Thyroid gland (tissue), 4 donors: ENCODE results near the gene AMZ2. TPM values are rescaled to one million over a fixed set of nuclear protein-coding genes. Genes with fewer than 3 reads are reported as not detected.

Experiments
- DNase-seq, 2 donors: peaks; one replicate each; pipeline ENCODE4 v3.0.0-alpha.2; 2019
- H3K27ac ChIP-seq, 3 donors: fragments of 200-600 bp; sonication (generic); 1 replicate in 2 of 3; 2 replicates in 1 of 3; pipeline ENCODE4 v1.5.1; 2016 to 2019; ENCODE audit warnings: mild to moderate bottlenecking in 1 of 3, moderate library complexity in 1 of 3
- H3K27me3 ChIP-seq: fragments of 200-600 bp; sonication (generic); one replicate; pipeline ENCODE4 v1.5.1; 2019
- H3K36me3 ChIP-seq, 2 donors: fragments of 200-600 bp; sonication (generic); one replicate each; pipeline ENCODE4 v1.5.1; 2016 to 2019
- H3K4me1 ChIP-seq, 2 donors: fragments of 200-600 bp; sonication (generic); one replicate each; pipeline ENCODE4 v1.5.1; 2017 to 2019
- H3K4me3 ChIP-seq, 3 donors: fragments of 200-600 bp; sonication (generic); replicated peaks in 1 of 3; 1 replicate in 2 of 3; 2 replicates in 1 of 3; pipeline ENCODE4 v1.5.1; 2016; ENCODE audit warnings: mild to moderate bottlenecking in 1 of 3
- H3K9me3 ChIP-seq: fragments of 200-600 bp; sonication (generic); one replicate; pipeline ENCODE4 v1.5.1; 2017
- CTCF ChIP-seq, 6 experiments: fragments of 200-600 bp in 3 of 6; fragments of 450-650 bp in 3 of 6; sonication (generic) in 3 of 6; IDR thresholded peaks; one replicate each; pipeline ENCODE4 v1.5.1; 2016 to 2019; ENCODE audit warnings: antibody characterized with exemption in 6 of 6, mild to moderate bottlenecking in 2 of 6, inconsistent platforms in 1 of 6, moderate library complexity in 1 of 6
- POLR2A ChIP-seq, 2 donors: fragments of 450-650 bp; IDR thresholded peaks; one replicate each; pipeline ENCODE4 v1.6.1; 2017; ENCODE audit warnings: antibody characterized with exemption in 2 of 2, mild to moderate bottlenecking in 2 of 2, moderate library complexity in 1 of 2
- WGBS, 2 donors: methylation state at CpG; one replicate each; pipeline ENCODE4 v1.1.5; 2017; 5-methylcytosine and 5-hydroxymethylcytosine counted together
- intact Hi-C: fragments of 100-400 bp; cut with DNase I; formaldehyde crosslinking; loops from one replicate; pipeline ENCODE4 v1.15.1; 2023
- total RNA-seq, 4 donors: library from RNA; depleted of rRNA; stranded (reverse); fragments of >200 nt; gene quantifications; one replicate each; pipeline ENCODE4 v1.2.3, GENCODE V29; 2016

The AMZ2 gene
- total RNA-seq, 4 donors from 2014 or later, result 25.0 to 72.1 (median 63.1) TPM

GRCh38 chr17:68296217-68297191 lies 48.7 kb downstream of the AMZ2 start:
- peak; percentile 6 to 21 for DNase-seq
- no peaks in the 10 kb centered on the region for H3K9me3 ChIP-seq
- TF ChIP-seq POLR2A (IDR thresholded peaks at IDR 0.05), result no peak
- TF ChIP-seq CTCF (IDR thresholded peaks at IDR 0.05), result no peak
- intact Hi-C loops, result no loop called here
- H3K27me3 ChIP-seq, result no peaks in the 10 kb centered on the region
- H3K27ac ChIP-seq, result no peak overlapping the region
- no peak overlapping the region for H3K4me3 ChIP-seq
- no peaks in the 10 kb centered on the region for H3K36me3 ChIP-seq
- H3K4me1 ChIP-seq, result peaks cover 0 to 8% of the 10 kb centered on the region in 2 donors
- WGBS, 2 donors, result 88 to 91% methylated on average over 18 of the region's 18 CpGs

- intact Hi-C loops, result no loop called here
- TF ChIP-seq CTCF (IDR thresholded peaks at IDR 0.05) (no peak), POLR2A (IDR thresholded peaks at IDR 0.05) (no peak)
- H3K27ac ChIP-seq, result no peak overlapping the region
- DNase-seq, result no peak
- H3K27me3 ChIP-seq, result no peaks in the 10 kb centered on the region
- H3K36me3 ChIP-seq, result no peaks in the 10 kb centered on the region
- H3K4me3 ChIP-seq, result no peak overlapping the region
- H3K9me3 ChIP-seq, result no peaks in the 10 kb centered on the region
- 81 to 82% methylated on average over 4 of the region's 4 CpGs for WGBS, 2 donors
- peaks cover 3 to 10% of the 10 kb centered on the region in 2 donors for H3K4me1 ChIP-seq
These were observed 49.4 kb downstream of the AMZ2 start for GRCh38 chr17:68297195-68297594.

GRCh38 chr17:68298601-68299000 lies 50.8 kb downstream of the AMZ2 start:
- Histone ChIP-seq H3K4me1 (peaks cover 10 to 16% of the 10 kb centered on the region in 2 donors), H3K27me3 (no peaks in the 10 kb centered on the region), H3K36me3 (no peaks in the 10 kb centered on the region), H3K27ac (no peak overlapping the region), H3K9me3 (no peaks in the 10 kb centered on the region), H3K4me3 (no peak overlapping the region)
- intact Hi-C loops, result no loop called here
- no peak for TF ChIP-seq CTCF (IDR thresholded peaks at IDR 0.05)
- TF ChIP-seq POLR2A (IDR thresholded peaks at IDR 0.05), result no peak
- DNase-seq, result no peak

- TF ChIP-seq CTCF (IDR thresholded peaks at IDR 0.05) (no peak), POLR2A (IDR thresholded peaks at IDR 0.05) (no peak)
- intact Hi-C loops, result no loop called here
- Histone ChIP-seq H3K27me3 (no peaks in the 10 kb centered on the region), H3K4me3 (no peak overlapping the region), H3K9me3 (no peaks in the 10 kb centered on the region), H3K36me3 (no peaks in the 10 kb centered on the region), H3K4me1 (peaks cover 10 to 16% of the 10 kb centered on the region in 2 donors), H3K27ac (no peak overlapping the region)
- no peak for DNase-seq
- 91 to 100% methylated on average over 3 of the region's 3 CpGs for WGBS, 2 donors
These were observed 52.0 kb downstream of the AMZ2 start for GRCh38 chr17:68299817-68300216.

- no peak for TF ChIP-seq CTCF (IDR thresholded peaks at IDR 0.05)
- no peak for TF ChIP-seq POLR2A (IDR thresholded peaks at IDR 0.05)
- Histone ChIP-seq H3K4me1 (peaks cover 10 to 16% of the 10 kb centered on the region in 2 donors), H3K4me3 (no peak overlapping the region), H3K27ac (no peak overlapping the region), H3K36me3 (no peaks in the 10 kb centered on the region), H3K27me3 (no peaks in the 10 kb centered on the region), H3K9me3 (no peaks in the 10 kb centered on the region)
- intact Hi-C loops, result no loop called here
- WGBS, 2 donors, result 77 to 79% methylated on average over 9 of the region's 9 CpGs
- no peak for DNase-seq
These were observed 53.7 kb downstream of the AMZ2 start for GRCh38 chr17:68301438-68301959.
